VCaP (cell line): ENCODE data around the gene RAD18.

Experiments
- H3K27ac ChIP-seq: fragments of 450-650 bp; 2 replicates; pipeline ENCODE4 v1.5.1; 2017
- TF ChIP-seq, protein P1 (sequence below): fragments of 450-650 bp; conservative IDR thresholded peaks from 2 replicates; pipeline ENCODE4 v1.5.1; 2017; ENCODE audit warnings: mild to moderate bottlenecking, moderate library complexity

The RAD18 gene

DNA sequence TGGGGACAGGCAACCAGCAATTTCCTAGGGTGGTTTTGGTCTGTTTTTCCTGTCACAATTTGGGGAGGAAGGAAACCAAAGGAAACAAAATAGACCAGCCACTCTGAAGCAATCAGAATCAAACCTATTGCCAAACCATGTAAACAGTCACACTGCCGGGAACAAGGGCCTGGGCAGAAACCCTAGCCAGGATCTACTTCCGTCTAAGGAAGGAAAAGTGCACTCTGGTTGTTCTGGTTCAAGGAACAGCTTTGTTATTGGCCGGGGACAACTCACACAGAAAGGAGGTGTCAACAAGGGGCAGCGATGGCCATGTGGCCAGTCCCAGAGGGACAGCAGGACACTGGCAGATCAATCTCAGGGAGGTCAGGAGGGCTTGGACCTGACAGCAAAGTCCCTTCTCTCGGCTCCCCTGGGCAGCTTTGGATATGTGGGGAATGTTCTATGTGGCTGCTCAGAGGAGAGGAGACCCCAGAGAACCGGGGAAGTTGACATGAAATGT, 17.5 kb upstream of the RAD18 start:
- no peak overlapping the region for H3K27ac ChIP-seq
- TF ChIP-seq, protein P1, sequence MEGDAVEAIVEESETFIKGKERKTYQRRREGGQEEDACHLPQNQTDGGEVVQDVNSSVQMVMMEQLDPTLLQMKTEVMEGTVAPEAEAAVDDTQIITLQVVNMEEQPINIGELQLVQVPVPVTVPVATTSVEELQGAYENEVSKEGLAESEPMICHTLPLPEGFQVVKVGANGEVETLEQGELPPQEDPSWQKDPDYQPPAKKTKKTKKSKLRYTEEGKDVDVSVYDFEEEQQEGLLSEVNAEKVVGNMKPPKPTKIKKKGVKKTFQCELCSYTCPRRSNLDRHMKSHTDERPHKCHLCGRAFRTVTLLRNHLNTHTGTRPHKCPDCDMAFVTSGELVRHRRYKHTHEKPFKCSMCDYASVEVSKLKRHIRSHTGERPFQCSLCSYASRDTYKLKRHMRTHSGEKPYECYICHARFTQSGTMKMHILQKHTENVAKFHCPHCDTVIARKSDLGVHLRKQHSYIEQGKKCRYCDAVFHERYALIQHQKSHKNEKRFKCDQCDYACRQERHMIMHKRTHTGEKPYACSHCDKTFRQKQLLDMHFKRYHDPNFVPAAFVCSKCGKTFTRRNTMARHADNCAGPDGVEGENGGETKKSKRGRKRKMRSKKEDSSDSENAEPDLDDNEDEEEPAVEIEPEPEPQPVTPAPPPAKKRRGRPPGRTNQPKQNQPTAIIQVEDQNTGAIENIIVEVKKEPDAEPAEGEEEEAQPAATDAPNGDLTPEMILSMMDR, result no peak

DNA sequence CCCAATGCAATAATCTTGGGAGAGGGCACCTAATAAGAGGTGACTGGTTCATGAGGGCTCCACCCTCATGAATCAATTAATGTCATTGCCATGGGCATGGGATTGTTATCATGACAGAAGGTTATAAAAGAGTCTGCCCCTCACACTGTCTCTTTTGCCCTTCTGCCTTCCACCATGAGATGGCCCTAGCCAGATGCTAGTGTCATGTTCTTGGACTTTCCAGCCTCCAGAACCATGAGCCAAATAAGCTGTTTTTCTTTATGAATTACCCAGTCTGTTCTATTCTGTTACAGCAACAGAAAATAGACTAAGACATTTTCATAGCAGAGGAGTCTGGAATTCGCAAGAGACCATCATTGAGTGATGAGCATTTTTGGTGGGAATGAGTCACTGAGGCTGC, 16.0 kb upstream of the RAD18 start:
- H3K27ac ChIP-seq, result no peak overlapping the region
- TF ChIP-seq, protein P1, result no peak

DNA sequence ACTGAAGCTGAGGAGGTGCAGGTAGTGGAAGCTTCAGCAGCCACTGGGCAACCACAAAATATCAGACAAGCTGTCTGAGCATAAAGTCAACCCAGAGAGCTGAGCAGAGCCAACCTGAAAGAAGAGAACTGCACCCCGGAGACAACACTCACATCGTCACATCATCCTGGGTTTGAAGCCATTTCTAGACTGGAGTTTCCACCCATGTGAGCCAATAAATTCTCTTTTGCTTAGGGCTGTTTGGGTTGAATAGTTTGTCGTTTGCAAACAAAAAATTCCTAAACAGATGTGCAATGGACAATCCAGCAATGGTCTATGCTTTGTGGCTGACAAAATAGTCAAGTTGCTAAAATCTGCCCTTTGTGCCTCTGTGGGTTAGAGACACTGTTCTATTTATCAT, 15.3 kb upstream of the RAD18 start:
- H3K27ac ChIP-seq, result no peak overlapping the region
- TF ChIP-seq, protein P1, result no peak

DNA sequence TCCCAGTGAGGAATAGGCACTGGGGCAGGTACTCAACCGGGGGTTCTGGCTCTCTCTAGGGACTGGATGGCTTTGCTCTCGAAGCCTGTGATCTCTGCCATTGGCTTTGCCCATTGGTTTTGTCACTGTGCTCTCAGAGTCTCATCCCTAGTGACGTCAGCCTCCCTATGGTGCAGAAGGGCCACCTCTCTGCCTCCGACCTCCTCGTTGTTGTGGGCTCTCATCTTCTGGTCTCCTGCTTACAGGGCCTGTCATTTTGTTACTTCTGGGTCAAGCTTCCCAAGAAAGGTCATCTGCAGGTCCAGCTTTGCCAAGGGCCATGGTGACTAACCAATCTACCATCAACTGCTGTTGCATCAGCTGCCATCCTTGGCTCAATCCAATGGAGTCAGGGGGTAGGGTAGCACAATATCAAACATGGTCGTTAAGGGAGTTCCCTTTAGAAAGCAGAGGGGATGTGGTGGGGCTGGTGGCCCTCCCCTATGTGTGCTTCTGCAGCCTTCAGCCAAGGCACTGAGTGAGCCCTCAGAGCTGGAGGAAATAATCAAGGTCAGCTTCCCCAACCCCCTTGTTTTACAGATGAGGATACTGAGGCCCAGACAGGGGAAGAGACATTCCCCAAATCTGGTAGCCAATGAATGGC, 13.4 kb upstream of the RAD18 start:
- no peak overlapping the region for H3K27ac ChIP-seq
- TF ChIP-seq, protein P1, result no peak

DNA sequence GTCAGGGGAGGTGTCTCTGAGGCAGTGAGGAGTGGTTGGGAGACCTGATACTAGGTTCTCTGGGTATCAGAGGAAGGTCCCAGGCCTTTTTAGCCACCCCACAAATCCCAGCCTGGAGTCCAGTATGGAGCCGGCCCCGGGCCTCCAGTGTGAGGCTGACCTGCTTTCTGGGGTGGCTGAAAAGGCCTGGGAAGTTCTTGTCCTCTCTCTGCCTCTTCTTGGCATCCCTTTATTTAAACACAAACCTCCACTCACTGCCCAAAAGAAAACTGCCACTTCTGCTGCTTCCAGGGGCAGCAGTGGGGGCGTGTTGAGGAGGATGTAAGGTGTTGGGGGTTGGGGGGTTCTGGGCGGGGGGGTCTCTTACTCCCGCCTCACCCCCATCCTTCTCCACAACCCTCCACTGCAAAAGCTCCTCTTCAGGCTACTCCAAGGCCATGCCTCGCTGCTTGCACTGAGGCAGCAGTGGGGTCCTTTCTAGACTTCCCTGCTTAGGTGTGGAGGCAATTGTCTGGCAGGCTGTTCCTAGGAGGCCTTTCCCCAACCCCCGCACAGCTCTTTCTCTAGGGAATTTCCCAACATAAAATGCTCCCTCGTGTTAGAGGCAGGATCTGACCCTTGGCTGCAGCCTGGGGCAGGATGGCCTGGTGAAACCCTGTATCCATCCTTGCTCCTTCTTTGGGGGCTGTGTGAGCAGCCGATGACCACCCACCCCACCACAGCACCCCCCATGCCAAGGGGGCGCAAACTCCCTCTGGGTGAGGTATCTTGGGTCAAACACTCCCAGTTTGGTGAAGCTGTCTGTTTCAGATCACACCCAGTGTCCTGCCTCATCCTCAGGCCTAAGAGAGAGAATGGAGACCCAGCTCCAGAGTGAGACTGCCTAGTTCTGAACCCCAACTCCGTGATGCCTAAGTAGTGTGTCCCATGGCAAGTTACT, 12.1 kb upstream of the RAD18 start:
- TF ChIP-seq, protein P1, result no peak
- no peak overlapping the region for H3K27ac ChIP-seq

DNA sequence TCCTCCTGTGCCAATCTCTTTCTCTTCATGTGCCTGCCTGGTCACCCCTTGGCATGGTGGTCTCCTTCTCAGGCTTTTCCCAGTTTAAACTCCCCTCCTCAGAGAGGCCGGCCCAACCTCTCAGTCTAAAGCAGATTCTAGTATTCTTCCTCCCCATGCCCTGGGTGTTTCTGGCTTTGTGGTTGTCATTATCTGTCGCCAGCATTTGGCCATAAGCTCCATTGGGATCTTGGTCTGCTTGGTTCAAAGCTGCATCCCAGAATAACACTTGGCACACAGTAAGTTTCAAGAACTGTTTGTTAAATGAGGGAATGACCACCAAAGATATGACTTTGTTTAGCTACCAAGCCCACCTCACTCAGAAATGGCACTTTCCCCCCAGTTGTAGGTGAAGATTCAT, 11.2 kb upstream of the RAD18 start:
- TF ChIP-seq, protein P1, result no peak
- H3K27ac ChIP-seq, result no peak overlapping the region

DNA sequence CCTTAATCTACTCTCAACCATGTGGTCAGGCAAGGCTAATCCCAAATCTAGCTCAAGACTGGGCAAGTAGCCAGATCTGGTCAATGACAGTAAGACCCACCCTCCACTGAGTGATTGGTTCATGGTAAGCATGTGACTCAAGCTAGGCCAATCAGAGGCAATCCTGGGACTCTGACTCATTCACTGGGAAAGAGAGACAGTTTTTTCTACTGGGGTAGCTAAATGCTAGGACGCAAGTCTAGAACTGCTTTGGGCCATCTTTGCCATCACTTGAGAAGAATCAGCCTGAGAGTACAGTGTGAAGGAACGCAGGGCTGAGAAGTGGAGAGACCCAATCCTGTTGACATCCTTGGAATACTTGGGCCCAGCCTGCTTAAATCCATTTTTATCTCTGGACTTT, 9.4 kb upstream of the RAD18 start:
- no peak overlapping the region for H3K27ac ChIP-seq

More for the DNA sequence above, 9.4 kb upstream of the RAD18 start:
- TF ChIP-seq, protein P1, result no peak
